Stimulated activated CD8-positive, alpha-beta memory T cell treated with anti-CD3 and anti-CD28 coated beads, Interleukin-7, amount 100 ng/mL, for 24 hours (primary cell): ENCODE measurements around the gene MYLK4.
"Not testable (repeated sequence)": the region's sequence is repeated elsewhere in the genome, so short reads cannot be mapped to it uniquely, and the experiment has no call there.

Experiments used
- DNase-seq: peaks from one replicate; pipeline ENCODE4 v3.0.0-alpha.2; 2020; ENCODE audit warnings: low read depth

MYLK4 gene

GRCh38 chr6:2777249-2777648, 26.5 kb upstream of the MYLK4 start:
- no peak for DNase-seq

DNA sequence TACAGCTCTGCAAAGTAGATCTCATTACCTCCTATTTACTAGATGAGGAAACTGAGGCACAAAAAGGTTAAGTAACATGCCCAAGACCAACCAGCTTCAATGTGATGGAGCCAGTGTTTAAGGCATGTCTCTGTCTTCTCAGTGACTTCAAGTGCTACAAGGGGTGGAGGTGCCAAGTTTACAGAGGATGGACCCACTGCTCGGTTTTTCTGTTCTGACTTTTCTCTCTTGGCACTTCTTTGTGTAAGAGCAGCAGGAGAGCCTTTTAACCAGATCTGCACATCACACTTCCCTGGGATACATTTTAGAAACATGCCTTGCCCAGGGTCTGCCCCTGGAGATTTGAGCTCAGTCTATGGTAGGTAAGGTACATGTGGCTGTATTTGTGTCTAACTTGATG, 24.3 kb upstream of the MYLK4 start:
- no peak for DNase-seq

- DNase-seq = no peak
Measured at GRCh38 chr6:2773449-2773848, 22.7 kb upstream of the MYLK4 start.

- no peak for DNase-seq
Measured at GRCh38 chr6:2772840-2773239, 22.1 kb upstream of the MYLK4 start.

DNA sequence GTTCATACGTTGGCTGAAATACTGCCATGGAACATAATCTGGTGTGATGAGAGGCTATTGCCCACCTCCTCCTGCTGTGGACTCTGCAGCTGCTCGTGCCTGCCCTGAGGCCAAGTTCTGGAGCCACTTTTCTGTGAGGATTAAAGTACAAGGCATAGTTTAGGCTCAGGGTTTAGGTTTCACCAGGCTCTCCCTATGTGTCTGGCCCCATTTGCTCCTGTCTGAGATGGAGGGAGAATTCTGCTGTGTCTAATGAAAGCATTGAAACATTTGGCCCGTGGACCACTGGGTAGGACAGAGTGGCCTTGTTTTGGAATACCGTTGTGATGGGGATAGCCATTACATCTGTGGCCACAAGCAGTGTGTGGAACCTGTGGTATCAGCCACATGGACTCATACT, 20.4 kb upstream of the MYLK4 start:
- DNase-seq = no peak

DNA sequence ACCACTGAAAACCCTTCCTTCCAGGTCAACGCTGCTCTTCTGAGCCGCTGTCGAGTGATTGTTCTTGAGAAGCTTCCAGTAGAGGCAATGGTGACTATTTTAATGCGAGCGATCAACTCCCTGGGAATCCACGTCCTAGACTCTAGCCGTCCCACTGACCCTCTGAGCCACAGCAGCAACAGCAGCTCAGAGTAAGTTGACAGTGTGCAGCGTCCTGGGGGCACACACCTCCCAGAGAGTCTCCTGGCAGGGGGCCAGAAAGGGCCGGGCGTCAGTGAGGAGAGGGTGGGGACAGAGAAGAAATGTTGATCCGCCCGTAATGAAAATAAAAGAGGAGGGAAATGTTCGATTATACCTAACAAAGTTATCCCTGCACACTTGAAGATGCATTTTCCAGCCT, 19.4 kb upstream of the MYLK4 start:
- no peak for DNase-seq

DNA sequence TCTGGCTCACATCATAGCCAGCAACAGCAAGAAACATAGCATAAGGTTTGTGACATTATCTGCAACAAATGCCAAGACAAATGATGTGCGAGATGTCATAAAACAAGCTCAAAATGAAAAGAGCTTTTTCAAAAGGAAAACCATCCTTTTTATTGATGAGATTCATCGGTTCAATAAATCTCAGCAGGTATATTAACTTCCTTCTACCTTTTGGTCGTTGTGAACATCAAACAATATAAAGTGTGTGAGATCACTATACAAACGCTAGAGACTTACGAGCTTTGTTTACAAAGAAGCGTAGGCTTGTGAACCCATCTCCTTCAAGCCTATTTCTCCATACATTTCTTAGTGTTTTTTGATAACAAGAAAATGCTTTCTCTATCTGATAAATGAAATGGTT, 18.0 kb upstream of the MYLK4 start:
- no peak for DNase-seq

DNA sequence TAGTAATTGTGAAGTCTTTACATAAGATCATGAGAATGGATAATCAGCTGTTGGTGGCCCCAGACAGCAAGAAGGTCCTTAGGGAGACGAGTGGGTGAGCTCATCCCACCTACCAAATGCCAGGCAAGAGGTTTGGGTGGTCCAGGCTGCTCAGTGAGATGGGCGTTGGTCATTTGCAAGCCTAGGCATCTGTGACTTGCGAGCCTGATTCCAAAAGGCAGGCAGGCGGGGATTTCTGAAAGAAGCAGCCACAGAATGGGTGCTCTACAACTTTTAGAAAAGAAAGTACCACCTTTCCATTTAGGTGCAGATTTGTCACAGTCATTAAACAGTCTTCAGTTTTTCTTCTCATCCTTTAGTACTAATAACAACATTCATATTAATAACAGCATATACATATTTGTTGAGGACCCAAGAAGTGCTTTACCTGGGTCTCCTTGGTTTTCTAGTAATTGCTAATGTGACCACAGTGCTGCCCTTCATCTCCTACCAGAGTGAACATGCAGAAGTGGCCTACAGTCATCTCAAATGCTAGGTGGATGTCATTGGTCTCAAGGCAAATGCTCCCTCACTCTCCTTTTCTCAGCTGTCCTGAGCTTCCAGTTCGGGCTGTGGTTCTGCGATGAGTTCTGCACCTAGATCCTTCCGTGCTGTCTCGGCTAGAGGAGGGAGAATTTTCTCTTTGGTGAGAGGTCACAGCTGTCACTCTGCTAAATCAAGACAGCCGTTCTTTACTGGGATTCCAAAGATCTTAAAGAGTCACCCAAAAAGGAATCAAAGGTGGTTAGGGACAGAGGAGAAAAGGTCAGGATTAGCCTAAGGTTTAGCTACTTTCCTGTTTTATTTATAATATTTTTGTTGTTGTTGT, 17.2 kb upstream of the MYLK4 start:
- DNase-seq = no peak

DNA sequence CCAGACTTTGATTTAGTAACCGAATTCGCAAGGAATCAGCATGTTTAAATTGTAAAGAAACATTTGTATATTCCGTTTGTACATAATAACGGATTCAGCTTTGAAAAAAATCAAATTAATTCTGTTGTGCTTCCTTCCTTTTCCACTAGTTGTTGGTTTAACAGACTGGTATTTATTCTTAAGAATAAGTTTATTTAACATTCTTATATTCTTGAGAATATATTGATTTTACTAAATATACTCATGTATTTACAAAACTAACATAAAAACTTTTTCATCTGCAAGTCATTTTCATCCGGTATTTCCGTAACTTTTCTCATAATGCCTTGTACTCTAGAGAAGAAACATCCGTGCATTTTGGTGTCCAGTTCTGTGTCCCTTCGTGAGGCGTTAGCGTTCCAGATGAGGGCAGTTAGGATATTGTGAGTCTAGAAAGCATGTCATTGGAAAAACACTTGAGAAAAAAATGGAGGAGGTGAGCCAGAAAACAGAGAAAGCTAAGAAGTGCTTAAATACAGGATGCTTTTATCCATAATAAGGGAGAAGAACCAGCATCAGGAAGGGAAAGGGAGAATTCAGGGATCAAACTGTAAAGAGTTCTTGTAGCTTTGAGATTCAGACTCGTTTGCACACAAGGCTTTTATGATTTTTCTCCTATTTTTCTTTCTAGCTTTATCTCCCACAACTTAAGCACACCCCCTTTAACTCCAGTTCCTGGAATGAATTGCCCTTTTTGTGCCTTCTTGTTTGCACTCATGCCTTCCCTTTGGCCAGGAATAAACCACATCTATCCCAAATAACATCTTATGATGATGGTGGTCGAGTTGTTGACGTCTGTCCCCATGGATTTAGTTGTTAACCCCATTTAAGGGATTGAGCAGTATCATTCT, 16.3 kb upstream of the MYLK4 start:
- DNase-seq = no peak

- no peak for DNase-seq
Measured at GRCh38 chr6:2765896-2766766, 15.4 kb upstream of the MYLK4 start.

- DNase-seq = peak; percentile 87
Measured at GRCh38 chr6:2765166-2765895, 14.6 kb upstream of the MYLK4 start, which contains the start of gene WRNIP1. Gene WRNIP1 (plus strand): TSS chr6:2765393. CDS start chr6:2765623, 230 bp downstream.

GRCh38 chr6:2764610-2765165, 14.0 kb upstream of the MYLK4 start:
- DNase-seq = no peak

DNA sequence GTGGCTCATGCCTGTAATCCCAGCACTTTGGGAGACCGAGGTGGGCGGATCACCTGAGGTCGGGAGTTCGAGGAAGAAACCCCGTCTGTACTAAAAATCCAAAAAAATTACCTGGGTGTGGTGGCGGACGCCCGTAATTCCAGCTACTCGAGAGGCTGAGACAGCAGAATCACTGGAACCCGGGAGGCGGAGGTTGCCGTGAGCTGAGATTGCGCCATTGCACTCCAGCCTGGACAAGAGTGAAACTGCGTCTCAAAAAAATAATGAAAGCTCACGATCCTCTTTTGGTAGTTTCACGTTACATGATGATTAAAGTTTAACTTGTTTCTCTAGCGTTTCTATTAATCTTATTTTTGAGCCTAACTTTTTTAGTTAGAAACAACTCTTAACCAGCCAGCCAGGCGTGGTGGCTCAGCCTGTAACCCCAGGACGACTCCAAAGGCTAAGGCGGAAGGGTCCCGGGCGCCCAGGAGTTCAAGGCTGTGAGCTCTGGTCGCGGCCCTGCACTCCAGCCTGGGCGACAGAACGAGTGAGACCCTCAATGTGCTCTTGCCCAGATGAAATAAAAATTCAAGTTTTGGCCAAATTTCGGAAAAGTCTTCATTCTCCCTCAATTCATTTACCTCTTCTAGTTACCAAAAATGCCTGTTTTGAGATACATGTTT, 13.3 kb upstream of the MYLK4 start:
- DNase-seq = no peak

DNA sequence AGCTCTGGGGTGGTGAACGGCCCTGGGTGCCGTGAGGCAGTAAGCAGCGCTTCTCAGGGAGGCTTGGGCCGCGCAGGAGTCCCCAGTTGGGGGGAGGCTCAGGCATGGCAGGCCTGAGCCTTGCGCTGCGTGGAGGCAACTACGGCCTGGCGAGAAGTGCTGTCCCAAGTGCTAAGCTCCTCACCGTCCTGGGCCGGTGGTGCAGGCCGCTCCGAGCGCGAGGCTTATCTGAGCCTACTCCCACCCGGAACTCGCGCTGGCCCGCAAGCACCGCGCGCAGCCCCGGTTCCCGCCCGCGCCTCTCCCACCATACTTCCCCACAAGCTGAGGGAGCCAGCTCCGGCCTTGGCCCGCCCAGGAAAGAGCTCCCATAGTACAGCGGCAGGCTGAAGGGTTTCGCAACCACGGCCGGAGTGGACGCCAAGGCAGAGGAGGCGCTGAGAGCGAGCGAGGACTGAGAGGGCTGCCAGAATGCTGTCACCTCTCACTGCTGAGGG, 12.7 kb upstream of the MYLK4 start:
- no peak for DNase-seq

DNA sequence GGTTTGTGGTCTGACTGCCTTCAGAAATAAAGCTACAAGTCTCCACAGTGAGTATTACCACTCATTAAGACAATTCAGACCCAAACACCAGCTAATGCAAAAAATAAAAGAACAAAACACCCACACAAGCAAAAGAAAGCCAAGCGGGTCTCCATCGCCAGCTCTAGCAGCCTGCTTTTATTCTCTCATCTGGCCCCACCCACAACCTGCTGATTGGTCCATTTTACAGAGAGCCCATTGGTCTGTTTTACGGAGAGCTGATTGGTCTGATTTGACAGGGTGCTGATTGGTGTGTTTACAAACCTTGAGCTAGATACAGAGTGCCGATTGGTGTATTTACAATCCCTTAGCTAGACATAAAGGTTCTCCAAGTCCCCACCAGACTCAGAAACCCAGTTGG, 12.1 kb upstream of the MYLK4 start:
- not testable (repeated sequence) for DNase-seq

GRCh38 chr6:2760882-2761842, 10.4 kb upstream of the MYLK4 start:
- no peak for DNase-seq

DNA sequence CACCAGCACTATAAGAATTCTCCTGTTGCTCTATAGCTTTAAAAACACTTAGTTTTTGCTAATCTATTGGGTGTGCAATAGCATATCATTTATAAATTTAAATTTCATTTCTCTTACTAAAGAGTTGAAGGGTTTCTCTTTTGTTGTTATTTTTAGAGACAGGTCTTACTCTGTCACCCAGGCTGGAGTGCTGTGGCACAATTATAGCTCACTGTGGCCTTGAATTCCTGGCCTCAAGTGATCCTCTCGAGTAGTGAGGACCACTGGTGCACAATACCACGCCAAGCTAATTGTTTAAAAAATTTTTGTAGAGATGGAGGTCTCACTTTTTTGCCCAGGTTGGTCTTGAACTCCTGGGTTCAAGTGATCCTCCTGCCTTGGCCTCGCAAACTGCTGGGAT, 8.3 kb upstream of the MYLK4 start:
- no peak for DNase-seq

DNA sequence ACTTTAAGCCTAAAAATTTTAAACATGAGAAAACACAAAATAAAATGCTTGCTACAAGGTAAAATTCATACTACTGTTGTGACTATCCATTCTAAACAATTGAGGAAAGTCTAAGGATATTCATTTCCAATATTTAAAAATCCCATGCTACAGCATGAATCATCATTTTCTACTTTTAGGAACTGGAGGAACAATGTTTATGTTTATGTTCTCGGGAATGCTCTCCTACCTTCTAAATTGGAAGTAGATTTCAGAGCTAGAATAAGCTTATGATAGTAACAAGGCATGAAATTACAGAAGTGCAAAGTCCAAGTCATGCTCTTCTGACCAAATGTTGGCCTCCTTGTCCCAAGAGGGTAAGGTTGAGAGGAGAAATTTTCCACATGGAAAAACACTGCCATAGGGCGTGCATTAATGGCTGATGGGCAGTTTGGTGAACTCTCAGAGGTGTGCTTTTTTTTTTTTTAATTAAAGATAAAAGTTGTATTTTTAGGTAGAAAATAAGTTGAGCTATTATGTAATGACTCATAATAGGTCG, 6.0 kb upstream of the MYLK4 start:
- no peak for DNase-seq

DNA sequence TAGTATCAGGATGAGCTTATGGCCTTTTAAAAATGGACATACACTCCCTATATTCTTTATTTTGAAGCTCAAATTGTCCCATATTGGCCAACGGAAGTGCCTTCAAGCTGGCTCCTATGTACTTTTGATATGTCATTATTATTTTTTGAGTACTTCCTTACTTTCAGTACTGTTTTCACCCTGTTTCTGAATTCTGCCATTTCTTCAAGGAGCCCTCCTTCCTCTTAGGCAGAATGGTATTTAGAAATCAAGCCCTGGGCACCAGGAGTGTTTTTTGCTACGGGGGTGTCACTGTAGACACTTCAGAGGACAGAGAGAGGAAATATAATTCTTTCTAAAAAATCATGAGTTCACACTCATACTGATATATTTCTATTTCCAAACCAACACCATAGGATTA, 5.5 kb upstream of the MYLK4 start:
- DNase-seq = no peak
